ENCODE data around the gene USP7.
"Not testable (repeated sequence)": the region's sequence is repeated elsewhere in the genome, so short reads cannot be mapped to it uniquely, and the experiment has no call there.

The USP7 gene

DNA sequence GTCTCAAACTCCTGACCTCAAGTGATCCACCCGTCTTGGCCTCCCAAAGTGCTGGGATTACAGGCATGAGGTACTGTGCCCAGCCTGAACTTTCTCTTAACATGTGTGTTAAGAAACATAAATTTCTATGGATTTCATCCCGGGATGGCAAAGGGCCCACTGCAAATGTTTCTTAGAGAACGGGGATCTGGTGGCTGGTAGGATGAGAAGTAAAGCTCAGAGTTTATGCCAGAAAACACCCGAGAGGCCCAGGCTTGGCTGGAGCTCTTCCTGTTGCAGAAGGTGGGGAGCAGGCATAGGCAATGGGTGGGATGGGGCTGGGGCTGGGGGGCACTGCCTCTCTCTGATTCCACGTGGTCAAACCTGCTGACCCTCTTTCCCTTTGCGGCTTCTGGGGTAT is 89.3 kb downstream of the USP7 start:
- no peak for DNase-seq

DNA sequence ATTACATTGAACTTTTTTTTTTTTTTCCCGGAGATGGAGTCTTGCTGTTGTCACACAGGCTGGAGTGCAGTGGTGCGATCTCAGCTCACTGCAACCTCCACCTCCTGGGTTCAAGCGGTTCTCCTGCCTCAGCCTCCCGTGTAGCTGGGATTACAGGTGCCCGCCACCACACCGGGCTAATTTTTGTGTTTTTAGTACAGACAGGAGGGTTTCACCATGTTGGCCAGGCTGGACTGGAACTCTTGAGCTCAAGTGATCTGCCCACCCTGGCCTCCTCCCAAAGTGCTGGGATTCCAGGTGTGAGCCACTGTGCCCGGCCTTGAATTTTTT is 89.9 kb downstream of the USP7 start:
- DNase-seq, result not testable (repeated sequence)

DNA sequence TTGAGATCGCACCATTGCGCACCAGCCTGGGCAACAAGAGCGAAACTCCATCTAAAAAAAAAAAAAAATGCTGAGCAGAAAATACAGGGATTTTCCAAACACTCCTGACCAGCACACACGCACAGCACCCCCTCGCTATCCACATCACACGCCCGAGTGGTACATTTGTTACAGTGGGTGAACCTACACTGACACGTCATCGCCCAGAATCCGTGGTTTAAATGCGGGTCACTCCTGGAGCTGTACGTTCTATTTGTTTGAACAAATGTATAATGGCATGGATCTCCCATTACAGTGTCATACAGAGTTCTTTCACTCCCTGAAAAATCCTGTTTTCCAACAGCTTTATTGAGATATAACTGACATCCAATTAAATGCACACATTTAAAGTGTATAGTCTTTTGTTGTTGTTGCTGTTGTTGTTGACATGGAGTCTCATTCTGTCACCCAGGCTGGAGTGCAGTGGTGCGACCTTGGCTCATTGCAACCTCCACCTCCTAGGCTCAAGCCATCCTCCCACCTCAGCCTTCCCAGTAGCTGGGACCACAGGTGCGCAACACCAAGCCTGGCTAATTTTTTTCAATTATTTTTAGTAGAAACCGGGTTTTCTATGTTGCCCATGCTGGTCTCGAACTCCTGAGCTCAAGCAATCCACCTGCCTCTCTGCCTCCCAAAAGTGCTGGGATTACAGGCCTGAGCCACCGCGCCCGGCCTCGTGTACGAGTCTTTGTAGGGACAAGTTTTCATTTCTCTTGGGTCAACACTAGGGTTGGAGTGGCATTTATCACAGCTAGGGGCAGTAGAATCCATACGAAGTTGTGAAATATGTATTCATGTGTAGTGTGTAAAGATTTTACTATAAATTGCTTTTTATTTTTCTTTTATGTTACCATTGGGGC is 90.5 kb downstream of the USP7 start:
- no peak for DNase-seq

DNA sequence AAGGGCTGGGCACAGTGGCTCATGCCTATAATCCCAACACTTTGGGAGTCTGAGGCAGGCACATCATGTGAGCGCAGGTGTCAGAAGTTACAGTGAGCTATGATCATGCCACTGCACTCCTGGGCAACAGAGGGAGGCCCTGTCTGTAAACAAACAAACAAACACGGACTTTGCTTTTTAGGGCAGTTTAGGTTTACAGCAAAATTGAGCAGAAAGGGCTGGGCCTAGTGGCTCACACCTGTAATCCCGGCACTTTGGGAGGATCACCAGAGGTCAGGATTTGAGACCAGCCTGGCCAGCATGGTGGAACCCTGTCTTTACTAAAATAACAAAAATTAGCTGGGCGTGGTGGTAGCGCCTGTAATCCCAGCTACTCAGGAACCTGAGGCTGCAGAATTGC is 91.6 kb downstream of the USP7 start:
- no peak for DNase-seq

DNA sequence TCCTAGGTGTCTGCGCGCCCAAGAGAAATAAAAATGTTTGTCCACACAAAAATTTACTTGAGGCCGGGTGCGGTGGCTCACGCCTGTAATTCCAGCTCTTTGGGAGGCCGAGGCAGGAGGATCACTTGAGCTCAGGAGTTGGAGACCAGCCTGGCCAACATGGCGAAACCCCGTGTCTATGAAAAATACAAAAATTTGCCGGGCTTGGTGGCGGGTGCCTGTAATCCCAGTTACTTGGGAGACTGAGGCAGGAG is 93.8 kb downstream of the USP7 start:
- not testable (repeated sequence) for DNase-seq

DNA sequence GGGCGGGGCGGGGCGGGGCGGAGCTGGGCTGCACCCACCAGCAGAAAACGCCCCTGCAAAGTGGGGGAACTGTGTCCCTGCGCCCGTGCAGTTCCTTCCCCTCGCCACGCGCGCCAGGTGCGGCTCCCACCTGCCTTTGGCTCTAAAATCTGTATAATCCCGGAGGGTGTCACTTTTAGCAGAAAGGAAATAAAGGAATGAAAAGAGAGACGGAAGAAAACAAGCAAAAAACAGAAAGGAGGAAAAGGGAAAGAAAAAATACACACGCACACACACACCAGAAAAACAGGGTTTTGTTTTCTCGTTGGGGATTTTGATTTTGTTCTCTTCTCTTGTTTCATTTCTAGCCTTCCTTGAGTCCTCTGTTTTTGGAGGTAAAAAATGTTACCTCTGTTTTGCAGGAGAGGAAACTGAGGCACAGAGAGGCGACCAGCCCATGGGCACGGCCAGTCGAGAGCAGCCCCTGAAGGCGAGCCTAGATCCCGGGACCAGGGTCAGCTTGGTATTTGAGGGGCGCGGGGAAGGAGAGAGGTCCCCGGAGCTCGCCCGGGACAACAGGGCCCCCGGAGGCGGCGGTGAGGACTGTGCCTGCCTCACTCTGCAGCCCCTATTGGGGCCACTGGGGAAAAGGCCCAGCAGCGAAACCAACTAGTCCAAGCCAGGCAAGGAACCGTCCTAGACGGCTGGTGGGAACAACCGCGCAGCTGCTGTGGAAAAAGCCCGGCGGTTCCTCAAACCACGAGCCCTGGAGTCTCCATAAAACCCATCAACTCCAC is 94.3 kb downstream of the USP7 start:
- no peak for DNase-seq

DNA sequence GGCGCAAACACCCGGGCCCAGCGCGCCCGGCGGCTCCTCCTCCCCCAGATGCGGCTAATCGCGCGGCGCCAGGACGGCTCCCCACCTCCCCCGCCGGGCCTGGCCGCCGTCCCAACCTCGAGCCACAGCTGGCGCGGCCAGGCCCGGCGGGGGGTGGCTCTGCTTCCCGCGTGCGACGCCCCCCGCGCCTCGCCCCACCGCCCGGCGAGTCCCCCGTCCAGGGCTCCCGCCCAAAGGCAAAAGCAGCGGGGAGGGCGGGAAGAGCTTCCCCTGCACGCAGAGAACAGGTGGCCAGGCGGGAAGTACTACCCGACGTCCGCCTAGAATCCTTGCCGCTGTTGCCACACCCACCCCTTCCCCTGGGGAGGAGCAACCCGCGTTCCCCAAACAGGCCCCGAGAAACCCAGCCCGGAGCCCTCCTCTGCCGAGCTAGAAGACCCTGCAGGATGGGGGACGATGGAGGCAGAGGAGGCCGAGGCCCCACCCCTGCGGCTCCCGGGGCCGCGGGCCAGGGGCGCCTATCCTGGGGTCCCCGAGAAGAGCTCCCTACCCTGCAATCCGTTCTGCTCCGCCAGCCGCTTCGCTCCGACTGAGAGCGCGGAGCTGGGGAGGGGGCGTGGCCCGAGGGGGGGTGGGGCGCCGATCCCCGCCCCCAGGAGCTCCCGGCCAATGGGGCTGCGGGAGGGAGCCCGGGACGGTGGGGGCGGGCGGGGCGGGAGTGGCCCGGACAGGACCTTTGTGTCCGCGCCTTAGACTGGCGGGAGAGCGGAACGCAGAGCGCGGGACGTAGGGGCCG is 95.1 kb downstream of the USP7 start, which contains the start of gene CARHSP1:
Gene CARHSP1 (minus strand): TSS at position 591 of the 796 bp plus-strand sequence. CDS start 9,678 bp downstream, outside the sequence.
- DNase-seq, result peak; percentile 88

DNA sequence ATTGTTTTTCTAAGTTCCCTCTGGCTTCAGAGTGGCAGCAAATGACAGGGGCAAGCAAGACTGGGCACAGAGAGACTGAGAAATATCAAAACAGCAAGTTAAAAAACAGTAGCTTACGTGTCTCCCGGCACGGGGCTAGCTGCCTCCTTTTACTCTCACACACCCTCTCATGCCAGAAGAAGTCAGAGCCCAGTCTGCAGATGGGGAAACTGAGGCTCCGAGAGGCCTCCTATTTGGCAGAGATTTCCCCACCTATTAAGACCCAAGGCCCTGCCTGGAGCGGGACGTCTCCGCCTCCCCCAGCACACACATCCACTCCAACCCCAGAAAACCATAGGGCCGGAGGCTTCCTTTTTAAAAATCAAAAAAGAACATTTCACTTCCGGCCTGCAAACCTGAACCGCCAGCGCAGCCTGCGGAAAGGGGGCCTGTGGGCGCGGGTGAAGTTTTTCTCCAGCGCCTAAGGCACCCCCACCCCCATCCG is 95.7 kb downstream of the USP7 start:
- DNase-seq, result no peak

DNA sequence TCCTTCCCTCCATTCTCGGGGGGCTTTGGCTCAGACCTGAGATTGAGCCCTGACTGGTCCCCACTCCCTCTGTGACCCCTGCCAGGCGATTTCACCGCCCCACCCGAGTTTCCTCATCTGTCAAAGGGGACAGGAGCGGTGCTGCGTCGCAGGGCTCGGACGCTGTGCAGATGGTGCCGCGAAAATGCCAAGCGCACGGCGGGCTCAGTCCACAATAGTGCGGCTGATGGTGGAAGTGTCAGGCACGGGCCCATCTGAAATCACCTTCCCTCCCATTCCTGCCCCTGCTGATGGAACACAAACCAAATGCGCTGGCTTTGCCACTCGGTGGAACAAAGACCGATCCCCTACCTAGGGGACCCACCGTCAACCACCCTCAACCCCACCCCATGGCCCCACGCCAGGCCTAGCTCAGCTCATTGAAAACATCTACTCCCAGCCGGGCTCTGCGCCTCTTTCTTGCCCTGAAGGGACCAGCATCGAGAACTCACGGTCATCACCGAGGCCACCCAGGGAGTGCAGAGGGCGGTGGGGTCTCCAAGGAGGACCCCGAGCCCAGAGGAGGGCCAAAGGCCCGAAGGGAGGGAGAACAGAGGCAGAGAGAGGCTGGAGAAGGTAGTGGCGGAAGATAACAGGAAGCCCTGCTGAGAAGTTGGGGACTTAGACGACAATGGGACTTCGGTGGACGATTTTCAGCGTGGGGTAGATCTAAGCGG is 96.3 kb downstream of the USP7 start:
- no peak for DNase-seq

DNA sequence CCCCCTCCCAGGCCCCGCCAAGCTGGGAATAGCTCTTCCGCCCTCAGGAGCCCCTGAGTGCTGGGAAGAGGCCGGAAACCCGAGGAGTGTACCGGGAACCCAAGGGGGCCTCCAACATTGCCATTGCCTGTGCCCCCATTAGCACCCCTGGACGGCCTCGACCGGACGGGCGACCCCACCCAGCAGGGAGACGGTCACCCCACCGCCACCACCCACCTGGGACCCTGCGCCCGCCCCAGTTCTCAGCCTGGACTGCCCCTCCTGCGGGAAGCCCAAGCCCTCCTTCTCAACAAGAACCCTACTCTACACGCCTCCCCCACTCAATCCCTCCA is 96.9 kb downstream of the USP7 start:
- DNase-seq, result no peak

DNA sequence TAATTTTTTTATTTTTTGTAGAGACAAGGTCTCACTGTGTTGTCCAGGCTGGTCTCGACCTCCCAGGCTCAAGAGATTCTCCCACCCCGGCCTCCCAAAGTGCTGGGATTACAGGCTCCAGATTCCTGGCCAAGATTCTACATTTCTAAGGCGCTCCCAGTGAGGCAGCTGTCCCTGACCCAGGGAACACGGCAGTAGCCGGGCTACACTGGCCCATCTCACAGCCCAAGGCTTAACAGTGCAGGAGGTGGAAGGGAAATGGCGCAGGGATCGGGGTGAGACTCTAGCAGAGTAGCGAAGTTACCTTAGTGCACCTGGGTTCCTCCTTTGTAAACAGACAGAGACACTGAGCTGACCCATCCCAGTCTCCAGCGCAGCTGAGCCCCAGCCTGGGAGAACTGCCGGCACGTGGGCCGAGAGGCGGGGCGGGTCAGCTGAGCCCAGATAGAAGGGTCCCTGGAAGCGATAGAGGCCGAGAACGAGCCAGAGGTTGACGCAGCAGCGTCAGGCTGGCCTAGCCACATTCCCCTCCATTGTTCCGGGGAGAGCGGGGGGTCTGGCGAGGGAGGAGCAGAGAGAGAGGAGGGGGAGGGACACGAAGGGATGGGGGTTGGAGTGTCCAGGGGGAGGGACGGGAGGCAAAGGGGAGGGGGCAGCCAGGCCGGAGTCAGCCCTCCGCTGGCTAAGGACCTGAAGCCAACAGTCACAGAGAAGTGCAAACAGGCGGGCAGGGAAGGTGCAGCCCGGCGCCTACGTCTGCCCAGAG is 97.4 kb downstream of the USP7 start:
- DNase-seq, result no peak

DNA sequence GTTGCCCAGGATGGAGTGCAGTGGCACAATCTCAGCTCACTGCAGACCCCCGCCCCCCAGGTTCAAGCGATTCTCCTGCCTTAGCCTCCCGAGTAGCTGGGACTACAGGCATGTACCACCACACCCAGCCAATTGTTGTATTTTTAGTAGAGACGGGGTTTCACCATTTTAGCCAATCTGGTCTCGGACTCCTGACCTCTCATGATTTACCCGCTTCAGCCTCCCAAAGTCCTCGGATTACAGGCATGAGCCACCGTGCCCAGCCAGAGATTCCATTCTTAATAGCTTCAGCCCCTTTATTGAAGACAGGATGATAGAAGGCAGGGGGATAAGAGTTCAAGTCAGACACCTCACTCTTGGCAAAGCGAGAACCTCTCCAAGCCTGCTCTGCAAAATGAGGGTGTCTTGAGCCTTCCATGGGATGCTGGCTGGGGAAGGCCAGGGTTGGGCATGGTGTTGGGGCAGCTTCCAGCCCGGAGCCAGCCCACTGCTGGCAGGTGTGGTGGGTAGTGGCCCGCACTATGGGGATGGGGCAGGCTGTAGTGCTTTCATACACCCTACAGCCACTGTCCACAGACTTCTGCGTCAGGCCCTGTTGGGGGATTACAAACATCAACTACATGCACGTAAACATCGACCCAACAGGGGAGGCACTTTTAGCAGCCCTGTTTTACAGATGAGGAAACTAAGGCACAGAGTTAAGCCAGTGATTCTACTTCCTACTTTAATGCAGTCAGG is 98.4 kb downstream of the USP7 start:
- DNase-seq, result no peak

DNA sequence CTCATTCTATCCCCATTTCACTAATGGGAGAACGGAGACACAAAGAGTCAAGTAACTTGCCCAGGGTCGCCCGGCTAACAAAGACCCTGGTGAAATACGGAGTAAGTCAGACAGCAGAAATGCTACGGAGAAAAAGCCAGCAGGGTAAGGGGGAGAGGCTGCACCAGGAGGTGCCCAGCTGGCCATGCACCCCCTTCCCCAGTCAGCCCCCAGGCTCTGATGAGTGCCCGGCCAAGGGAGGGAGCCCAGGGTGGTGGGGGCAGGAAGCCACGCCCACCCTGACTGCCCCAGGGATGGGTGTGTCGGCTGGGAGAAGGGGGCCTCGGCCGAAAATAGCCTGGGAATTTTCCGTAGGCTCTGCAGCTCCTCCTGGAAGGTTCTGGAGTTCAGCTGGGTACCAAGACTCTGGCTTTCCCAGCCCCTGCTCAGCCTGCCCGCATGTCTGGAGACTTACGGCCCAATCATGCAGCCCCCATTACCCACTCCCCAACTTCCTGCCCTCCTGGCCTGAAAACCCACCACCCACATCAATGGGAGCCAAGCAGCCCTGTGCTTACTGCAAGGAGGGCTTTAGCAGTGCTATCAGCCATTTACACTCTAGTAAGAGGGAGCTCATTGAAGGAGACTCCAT is 99.1 kb downstream of the USP7 start:
- DNase-seq, result no peak

DNA sequence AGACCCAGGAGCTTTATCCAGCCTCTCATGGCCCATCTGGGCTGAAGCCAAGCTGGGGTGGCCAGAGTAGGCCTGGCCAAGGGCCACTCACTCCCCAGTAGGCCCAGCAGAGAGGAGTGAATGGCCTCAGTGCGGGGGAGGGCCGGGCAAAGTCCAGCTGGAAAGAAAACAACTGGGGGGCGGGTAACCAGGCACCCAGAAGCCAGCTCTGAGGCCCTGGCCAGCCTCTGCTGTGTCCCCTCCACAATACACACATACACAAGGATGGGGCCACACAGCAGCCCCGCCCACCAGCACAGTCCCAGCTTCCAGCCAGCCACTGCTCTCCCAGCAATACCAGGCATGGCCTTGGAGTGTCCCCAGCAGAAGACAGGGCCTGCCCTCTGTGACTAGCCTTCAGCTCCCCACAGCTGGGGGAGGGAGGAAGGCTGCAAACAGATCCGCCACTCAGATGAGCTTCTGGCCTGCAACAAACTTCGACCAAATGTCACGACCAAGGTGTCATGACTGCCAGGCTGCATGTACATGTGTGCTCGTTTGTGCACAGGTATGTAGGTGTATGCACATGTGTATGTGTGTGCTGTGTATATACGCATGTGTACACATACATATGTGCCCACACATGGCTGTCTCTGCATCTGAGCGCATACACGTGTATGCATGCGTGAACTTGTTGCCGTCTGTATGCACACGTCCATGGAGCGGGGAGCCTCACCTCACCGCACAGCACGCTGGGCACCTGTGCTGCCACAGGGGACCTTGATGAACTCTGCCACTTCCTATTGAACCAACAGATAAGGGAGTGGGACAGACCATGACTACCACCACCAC is 99.9 kb downstream of the USP7 start:
- DNase-seq, result no peak

DNA sequence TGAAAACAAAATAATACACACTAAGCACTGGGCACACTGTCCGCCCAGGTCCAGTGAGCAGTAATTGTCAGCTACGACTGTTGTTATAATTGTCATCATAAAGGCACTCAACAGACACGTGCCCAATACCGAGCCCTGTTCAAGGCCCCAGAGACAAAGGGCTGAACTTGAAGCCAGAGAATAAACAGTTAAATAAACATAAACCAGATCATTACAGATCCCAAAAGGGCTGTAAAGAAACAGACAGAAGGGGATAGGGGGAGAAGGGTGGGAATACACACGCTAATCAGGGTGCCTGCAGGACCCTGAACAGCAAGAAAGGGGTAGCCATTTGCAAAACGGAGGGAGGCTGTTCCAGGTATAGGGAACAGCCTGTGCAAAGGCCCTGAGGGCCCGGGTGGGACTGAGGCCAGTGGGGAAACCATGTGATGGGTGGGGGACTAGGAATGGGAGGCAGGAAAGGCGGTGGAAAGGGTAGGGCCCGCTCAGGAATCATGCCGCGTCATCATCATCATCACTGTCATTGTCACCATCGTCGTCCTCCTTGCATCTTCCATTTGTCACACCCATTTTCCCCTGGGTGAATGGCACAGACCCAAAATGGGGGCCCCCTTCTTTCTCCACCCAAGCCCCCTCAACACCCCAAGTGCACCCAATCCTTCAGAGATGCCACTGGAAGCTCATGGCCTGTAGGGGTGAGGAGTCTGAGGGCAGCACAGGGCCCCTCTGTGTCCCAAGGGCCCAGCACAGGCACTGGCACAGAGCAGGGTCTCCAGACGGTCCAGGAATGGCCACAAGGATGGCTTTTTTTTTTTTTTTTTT is 101.2 kb downstream of the USP7 start:
- no peak for DNase-seq

DNA sequence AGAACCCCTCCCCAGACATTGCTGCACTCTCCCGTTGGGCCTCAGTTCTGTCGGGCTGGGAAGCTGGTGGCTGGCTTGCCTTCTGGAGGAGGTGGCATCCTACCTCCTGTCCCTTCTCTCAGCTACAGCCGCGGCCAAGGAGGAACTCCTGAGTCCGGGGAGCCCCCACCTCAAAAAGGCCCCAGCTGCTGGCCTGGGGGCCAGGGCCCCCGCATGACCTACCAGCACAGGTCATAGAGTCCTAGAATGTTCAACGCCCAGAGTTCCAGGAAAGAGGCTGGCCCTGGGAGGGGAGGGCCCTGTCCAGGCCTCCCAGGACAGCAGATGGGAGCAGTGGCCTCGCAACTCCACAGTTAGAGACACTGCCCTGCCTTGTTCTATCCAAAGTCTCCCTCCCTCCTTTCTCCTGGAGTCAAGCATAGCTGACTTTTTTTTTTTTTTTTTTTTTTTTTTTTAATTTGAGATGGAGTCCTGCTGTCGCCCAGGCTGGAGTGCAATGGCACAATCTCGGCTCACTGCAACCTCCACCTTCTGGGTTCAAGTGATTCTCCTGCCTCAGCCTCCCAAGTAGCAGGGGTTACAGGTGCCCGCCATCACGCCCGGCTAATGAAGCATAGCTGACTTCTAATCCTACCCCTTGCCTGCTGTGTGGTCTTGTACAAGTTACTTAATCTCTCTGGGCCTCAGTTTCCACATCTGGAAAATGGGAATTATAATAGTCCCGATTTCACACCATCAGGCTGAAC is 102.0 kb downstream of the USP7 start:
- no peak for DNase-seq

DNA sequence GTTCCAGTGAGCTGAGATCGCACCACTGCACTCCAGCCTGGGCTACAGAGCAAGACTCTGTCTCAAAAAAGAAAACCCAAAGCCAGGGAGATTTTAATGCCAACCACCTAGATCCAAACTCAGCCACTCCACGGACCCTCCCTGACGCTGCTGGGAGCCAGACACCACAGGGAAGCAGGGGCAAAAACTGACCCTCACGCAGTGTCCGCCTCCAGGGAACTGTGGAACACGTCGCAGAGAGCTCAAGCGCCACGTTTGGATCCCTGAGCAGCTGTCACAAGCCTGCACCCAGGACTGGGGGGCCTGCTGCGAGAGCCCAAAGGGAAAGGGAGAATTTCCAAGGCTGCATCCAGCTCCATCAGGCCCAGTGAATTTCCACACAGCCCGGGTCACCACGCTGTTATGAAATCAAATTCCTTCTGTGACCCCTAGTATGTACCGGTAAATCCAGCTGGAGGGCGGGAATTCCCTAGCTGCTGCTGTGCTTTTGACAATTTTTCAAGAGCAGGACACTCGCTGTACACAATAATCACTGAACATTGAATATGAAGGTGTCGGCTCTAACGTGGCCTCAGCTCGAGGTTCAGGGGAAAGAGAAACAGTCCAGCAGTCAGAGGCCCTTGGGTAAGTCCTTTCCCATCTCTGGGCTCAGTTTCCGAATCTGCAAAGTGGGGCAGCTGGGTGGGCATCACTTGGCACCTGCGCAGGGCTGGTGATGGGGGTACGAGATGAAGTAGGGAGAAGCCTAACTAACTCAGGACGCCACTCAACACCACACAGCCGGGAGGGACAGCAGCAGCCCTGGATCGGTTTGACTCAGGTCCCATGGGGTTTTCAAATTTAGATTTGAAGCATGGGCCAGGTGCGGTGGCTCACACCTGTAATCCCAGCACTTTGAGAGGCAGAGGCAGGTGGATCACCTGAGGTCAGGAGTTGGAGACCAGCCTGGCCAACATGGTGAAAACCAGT is 103.5 kb downstream of the USP7 start:
- no peak for DNase-seq

Measured in activated CD4-positive, alpha-beta T cell treated with anti-CD3 and anti-CD28 coated beads, Interleukin-2, amount 50 U/mL, for 16 hours (primary cell).